Epithelial cell of umbilical artery (primary cell): ENCODE results near the gene IDH3B. TPM values are rescaled to one million over a fixed set of nuclear protein-coding genes. Genes with fewer than 3 reads are reported as not detected.

Experiments used
- total RNA-seq: library from RNA; depleted of rRNA; stranded (reverse); fragments of >200 nt; gene quantifications from 2 replicates; pipeline ENCODE4 v1.2.3, GENCODE V29; 2014

Gene IDH3B
- total RNA-seq: 128 and 129 TPM in 2 replicates

GRCh38 chr20:2663887-2664719 lies at the start of gene IDH3B:
TSS of gene IDH3B (minus strand) at chr20:2664216. CDS start at chr20:2664188, 28 bp downstream.

GRCh38 chr20:2692036-2692885 lies 28.2 kb upstream of the IDH3B start, which contains the start of gene EBF4:
TSS of gene EBF4 (plus strand) at chr20:2692780. CDS start at chr20:2693646, 866 bp downstream.

GRCh38 chr20:2651772-2652723 lies 12.0 kb downstream of the IDH3B start, which contains the start of gene NOP56:
TSS of gene NOP56 (plus strand) at chr20:2652632. CDS start at chr20:2652661, 29 bp downstream.

Other genes starting within 250 kb of the IDH3B start
- 481 and 494 TPM in 2 replicates for gene SNRPB, start 193.4 kb downstream of the IDH3B start, total RNA-seq
- 9.1 and 16.7 TPM in 2 replicates for gene ZNF343, start 155.3 kb downstream of the IDH3B start, total RNA-seq
- not detected in 2 replicates for gene TMC2, start 127.6 kb downstream of the IDH3B start, total RNA-seq
- 234 and 264 TPM in 2 replicates for gene NOP56, start 11.6 kb downstream of the IDH3B start, total RNA-seq
- 0.76 and 1.9 TPM in 2 replicates for gene EBF4, start 28.6 kb upstream of the IDH3B start, total RNA-seq
- 0.32 TPM in 1 of 2 replicates, not detected in the other for gene CPXM1, start 136.4 kb upstream of the IDH3B start, total RNA-seq
- gene C20orf141, start 150.8 kb upstream of the IDH3B start, total RNA-seq: not detected in 2 replicates
- not detected in 2 replicates for gene TMEM239, start 152.1 kb upstream of the IDH3B start, total RNA-seq
- gene PCED1A, start 176.4 kb upstream of the IDH3B start, total RNA-seq: 18.5 and 19.6 TPM in 2 replicates
- gene VPS16, start 176.5 kb upstream of the IDH3B start, total RNA-seq: 46.1 and 53.3 TPM in 2 replicates
- 20.8 and 30.1 TPM in 2 replicates for gene PTPRA, start 209.3 kb upstream of the IDH3B start, total RNA-seq